Measurements from ENCODE around the gene CAPS.

CAPS gene

GRCh38 chr19:5935473-5936291, 21.6 kb downstream of the CAPS start:
- DNase-seq, result no peak

DNA sequence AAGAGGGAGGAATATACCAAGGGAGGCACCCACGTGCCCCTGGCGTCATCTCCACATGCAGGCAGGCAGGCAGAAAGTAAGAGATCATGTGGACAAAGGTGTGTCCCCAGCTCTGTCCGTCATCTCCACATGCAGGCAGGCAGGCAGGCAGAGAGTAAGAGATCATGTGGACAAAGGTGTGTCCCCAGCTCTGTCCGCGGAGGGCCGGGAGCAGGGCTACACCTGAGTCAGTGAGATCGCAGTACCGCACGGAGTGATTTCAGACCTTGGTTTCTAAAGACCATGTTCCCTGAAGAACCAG, 22.2 kb downstream of the CAPS start:
- DNase-seq, result no peak

DNA sequence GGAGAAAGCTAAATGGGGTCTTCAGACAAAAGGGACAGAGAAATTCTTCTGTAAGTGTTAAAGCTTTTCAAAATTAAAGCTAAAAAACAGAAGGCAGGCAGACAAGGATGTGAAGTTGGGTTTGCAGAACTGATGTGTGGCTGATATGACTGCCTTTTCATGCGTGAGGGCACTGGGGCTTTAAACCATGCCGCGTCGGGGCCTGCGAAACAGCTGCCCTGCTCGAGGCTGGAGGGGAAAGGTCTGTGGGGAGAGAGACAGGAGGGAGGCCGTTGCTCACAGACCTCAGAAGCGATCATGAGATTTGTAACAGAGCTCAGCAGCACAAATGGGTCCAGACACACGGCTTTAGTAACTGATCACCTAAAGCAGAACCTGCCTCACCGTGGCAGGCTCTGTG, 23.5 kb downstream of the CAPS start:
- no peak for DNase-seq

DNA sequence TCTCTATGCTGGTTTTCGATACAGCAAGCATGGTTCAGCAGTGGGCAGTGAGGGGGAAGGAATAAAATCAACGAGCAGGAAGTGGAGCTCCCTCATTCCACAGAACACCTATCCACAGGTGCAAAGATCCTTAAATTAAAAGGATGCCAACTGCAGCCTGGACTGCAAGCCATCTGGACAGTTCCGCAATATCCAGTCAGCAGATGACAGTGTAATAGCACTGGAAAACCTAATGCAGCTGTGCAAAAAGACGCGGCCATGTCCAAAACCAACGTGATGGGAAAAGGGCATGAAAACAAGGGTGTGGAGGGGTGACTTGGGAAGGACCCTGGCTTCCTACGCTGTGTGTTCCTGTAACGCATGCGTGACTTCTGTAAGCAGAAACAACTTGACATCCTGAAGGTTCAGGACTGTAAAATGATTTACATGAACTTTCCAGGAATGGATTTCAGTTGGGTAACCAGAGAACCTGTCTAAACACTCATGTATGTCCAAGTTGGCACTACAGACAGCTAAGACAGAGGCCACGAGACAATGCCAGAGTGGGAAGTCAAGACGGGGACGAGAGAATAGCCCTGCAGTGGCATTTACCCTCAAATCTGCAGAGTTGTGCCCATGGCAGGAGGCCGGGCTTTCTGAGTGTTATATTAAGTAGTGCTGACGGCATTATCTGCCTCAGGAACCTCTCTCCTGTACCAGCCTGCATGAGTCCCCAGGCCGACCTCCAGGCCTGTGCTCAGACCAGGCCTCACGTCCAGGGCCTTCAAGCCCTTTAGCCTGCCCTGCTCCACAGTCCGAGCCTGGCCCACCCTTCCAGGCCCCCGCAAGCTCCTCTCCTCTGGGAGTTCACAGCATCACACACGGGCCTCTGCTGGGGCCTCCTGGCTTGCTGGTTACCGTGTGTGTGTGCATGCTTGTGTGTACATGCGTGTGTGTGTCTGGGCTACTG, 26.5 kb downstream of the CAPS start:
- no peak for DNase-seq

DNA sequence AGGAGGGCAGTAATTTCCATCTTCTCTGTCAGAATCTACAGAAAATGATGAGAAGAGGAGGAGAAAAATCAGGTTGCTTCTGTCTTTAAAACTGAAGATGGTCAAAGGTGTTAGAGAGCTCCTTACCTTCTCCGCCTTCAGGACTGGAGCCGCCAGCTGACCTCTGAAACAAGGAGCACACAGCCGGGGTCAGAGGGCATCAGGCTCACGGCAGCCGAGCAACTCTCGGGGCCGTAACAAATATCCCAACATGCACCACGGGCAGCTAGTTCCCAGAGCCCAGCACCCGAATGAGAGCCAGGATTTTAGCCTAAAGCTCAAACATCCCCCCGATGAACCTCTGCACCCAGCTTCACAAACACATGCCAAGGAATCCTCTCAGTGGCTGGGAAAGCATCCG, 27.6 kb downstream of the CAPS start:
- no peak for DNase-seq

GRCh38 chr19:5943045-5943444, 29.0 kb downstream of the CAPS start:
- DNase-seq, result no peak

DNA sequence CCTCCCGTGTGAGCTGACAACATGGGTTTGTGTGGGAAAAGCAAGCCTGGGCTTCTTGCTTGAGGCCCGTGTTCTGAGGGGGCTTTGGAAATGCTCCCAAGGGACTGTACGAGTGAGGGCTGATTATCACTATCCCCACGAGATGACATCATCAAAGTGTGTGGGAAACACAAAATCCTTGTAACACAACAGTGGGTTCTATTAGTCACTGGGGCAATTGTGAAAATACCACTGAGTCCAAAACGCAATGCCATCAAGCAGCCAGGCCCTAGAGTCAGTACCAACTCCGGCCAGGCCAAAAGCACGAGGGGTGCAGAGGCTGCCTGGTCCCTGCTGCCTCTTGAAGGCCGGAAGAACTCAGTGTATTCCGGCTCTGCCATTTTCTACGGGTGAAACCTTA, 29.6 kb downstream of the CAPS start:
- DNase-seq, result no peak

DNA sequence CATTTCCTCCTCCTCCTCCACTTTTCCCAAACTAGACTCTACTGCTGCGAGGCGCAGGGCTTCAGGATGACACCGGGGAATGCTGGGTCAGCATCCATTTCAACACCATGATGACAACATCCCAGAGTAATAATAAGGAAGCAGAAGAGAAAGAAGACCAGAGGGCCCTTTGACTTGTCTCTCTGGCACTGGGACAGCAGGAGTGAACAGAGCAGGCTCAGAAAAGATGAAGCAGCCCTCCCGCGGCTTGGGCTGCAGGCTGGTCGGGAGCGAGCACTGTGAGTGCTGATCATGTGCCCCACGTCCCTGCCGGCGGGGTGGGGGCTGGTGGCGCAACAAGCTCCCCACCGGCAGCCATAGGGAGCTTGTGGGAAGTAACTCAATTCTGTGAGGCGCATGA, 33.4 kb downstream of the CAPS start:
- no peak for DNase-seq

GRCh38 chr19:5948752-5949564, 34.9 kb downstream of the CAPS start:
- DNase-seq, result no peak

- DNase-seq, result no peak
Measured at GRCh38 chr19:5949792-5950305, 35.8 kb downstream of the CAPS start.

DNA sequence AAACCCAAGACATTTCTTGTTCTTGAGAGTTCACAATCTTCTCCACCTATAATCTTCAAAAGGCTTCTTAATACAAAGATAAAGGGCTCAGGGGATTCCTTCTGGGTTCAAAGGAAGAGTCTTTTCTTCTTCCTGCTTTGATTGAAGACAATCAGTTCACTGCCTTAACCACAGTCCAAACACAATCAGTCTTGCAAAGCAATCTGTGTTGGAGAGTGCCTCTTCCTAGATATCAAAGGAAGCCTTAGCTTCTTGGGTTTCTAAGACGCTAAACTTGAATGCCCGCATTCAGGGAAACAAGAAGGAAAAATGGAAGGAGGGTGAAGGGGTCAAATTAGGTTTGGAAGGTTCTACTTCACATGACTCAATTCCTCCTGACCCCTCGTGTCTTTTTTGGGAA, 36.7 kb downstream of the CAPS start:
- no peak for DNase-seq

DNA sequence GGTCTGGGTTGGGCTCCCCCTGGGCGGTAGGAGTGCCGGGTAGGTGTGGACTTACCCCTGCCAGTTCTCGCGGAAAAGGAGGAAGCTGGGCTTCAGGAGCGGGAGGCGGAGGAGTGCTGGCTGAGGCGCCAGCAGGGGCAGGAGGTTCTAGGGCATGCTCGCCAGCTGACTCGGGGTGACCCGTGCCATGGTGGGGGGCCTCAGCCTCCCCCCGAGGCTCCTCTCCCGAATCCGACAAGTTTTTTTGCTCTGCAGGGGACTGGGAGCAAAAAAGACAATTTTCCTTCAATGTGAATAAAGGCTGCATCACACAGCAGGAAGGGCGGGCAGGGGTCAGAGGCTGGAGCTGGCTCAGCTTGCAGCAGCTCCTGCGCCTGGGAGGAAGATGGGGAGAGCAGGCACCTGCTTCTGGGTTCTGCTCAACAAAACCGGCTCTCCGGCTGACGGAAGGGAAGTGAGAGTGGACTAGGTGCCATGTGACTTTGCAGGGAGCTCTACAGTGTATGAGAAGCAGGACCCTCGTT, 37.3 kb downstream of the CAPS start:
- DNase-seq, result no peak

DNA sequence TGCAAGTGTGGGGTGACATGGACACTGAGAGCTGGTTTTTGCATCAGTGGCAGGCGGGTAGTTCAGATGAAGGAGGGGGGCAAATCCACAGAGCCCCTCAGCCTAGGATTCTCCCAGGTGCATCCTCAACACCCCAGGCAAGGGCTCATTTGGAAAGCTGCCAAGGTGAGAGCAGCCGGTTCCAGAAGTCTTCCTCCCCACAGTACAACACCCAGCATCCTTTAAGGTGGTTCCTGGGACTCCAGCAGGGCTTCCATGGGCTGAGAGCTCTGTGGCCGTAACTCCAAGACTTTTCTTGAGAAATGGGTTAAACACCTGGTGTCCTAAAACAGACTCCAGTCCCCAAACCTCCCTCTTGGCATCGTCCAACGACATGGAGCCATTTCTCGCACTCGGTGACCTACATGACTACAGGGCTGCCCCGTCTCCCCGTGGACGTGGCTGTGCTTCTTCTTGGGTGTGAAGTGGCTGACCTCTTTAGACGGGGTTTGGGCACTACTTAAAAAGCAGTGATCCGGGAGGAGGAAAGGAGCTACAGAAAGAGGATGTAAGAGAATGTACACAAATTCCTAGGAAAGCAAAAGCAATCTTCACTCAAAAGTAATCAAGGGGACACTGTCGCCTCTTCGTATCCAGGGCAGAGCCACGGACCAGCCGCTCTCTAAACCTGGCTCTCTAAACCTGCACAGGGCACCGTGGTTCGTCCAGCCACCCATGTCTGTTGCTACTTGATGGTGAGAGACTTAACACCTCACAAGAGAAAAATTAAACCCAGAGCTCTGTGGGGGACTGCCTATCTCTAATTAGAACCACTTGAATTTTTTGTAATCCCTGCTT, 38.4 kb downstream of the CAPS start:
- DNase-seq, result no peak

DNA sequence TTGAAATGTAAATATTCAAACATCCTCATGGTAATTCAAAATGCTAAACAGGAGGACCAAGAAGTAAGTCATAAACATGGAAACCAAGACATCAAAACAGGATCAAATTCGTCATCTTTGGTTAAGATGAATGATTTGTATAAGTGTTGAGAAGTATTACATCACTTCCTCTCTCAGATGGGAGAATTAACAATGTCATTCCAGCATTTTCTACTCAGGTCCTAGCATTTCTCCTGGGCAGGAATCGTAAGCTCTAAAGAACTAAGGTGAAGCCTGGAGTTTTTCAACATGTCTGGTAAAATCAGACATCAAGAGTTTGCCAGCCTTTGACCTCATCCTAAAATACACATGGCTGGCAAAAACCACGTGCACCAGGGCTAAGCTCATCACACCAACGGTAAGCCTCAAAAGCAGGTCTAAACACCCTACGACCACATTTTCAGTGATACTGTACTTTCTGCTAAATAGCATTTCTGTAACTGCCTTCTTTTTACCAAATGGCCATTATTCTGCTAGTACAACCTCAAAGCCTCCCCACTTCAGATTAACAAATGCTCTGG, 39.1 kb downstream of the CAPS start:
- no peak for DNase-seq

DNA sequence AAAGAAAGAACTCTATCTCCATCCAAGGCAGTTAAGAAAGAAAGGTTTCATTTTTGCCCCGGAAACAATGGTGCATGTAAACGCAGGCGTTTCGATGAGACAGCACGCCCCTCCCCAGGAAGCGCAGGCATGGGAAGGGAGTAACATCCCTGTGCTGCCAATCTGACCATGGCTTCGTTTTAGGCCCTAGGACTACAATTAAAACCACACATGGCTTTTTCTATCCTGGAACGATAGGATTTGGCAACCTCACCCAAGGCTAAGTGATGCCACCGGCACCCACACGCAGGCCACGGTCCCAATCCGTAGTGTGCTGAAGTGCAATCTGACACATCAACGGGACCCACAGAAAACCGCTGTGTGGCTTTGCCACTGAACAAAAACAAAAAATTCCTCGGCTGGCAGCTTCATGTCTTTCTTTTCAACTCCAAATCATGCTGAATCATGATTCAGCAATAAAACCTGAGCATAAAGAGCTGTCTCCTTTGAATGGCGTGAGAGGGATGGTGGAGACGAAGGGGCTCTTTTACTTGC, 39.7 kb downstream of the CAPS start:
- DNase-seq, result no peak

GRCh38 chr19:5954293-5954692, 40.2 kb downstream of the CAPS start:
- DNase-seq, result no peak

DNA sequence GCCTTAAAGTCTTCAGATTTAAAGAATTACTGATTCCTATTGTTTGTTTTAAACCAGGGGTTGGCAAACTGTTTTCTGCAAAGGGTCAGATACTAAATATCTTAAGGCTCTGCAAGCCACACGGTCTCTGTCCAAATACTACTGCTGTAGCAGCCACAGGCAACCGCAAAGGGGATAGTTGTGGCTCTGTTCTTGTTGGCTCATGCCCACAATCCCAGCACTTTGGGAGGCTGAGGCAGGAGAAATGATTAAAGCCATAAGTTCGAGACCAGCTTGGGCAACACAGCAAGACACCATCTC, 41.5 kb downstream of the CAPS start:
- DNase-seq, result no peak

DNA sequence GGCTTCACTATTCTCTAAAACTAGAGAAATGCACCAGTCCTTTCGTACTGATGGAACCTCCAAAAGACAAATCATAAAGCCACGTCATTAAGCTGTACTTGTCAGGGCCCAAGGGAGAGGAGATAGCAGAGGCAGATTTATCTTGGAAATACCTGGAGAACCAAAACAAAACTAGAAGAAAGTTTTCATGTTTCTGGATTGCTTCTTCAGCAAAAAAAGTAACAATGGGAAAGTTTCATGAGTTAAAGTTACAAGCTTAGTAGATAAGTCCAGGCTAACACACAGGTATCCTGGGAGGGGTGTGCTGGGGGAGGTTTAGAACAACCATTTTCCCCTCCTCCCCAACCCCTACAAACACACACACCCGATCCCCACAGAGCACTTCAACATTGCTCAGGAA, 42.3 kb downstream of the CAPS start:
- no peak for DNase-seq

DNA sequence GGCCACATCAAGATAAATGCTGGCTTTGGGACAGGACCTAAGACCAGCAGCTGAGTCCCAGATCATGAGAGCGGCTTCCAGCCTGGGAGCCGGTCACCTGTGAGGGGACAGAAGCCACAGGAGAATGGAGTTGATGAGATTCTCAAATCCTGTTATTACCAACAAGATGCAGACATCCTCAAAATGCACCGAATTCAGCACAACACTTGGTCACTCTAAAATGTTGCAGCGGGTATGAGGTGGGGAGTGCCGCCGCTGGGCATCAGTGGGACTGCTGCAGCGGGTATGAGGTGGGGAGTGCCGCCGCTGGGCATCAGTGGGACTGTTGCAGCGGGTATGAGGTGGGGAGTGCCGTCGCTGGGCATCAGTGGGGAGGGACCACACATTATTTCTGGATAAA, 42.7 kb downstream of the CAPS start:
- DNase-seq, result no peak

- no peak for DNase-seq
Measured at GRCh38 chr19:5957170-5957569, 43.1 kb downstream of the CAPS start.

DNA sequence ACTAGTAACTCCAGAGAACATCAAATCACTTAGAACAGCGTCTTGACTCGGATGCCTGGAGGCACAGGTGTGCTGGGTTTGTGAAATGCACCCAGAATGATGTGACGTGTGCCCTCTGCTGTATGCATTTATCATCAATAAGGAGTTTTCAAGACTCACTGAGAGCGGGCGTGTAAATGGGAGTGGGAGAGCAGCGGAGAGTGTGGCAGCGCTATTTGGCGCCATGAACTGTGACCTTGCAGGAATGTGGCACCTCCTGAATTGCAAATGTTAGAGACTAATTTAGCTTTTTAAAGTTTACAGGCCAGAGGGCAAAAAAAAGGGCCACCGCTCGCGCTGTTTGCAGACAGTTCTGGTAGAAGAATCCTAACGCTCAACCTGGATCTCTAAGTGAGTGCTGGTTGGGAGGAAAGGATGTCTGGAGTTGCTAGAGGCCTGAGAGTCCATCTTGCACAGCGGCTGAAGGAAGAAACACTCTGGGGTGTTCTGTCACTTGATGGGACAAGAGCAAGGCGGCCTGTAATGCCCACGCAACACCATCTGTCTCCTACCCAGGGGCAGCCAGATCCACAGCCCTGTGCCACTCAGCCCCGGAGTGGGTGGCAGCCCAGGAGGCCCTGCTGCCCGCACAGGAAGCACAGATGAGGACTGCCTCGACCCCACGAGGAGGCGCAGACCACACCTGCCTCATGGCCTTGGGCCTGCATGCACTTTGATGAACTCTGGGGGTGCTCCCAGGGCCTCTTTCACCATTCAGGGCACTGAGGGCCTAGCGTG, 44.2 kb downstream of the CAPS start:
- no peak for DNase-seq
